ENCODE data around the gene ITIH5. TPM values are rescaled to one million over a fixed set of nuclear protein-coding genes. Genes with fewer than 3 reads are reported as not detected.

Gene ITIH5
- total and polyA plus RNA-seq, 2 of the 8 experiments (the other 6 are each of a cell fraction or from before 2014, with no cell fraction given) = 5.8 to 7.6 TPM

DNA sequence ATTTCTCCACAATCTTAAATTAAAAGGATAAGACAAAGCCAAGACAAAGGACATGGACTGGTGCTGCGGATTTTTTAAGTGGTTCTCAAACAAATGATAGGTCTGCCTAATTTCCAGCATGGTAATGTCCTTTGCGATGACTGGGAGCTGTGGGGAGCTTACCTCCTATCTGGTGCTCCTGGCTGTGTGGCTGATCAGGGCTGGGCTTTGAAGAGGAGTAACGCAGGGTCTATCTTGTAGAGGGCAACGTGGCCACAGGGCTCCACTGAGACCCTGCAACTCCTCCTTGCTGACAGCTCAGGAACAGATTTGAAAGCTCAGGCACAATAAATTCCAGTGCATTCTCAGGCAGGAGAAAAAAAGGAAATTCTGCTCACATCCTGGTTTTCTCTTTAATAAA is 152.8 kb downstream of the ITIH5 start (continued):
- TF ChIP-seq TAF7 (optimal IDR thresholded peaks at IDR 0.05; ENCODE audit: borderline replicate concordance, low read depth, low read length) = no peak
- TF ChIP-seq SIRT6 (IDR thresholded peaks at IDR 0.05; ENCODE audit: low read length) = no peak
- TF ChIP-seq ASH2L (IDR thresholded peaks at IDR 0.05; ENCODE audit: low read length) = no peak
- no peak for TF ChIP-seq MAX (IDR thresholded peaks at IDR 0.05)
- TF ChIP-seq POU5F1 (IDR thresholded peaks at IDR 0.05; ENCODE audit: low read depth, low read length) = no peak

All from H1 (cell line).